ENCODE measurements around the gene COL9A3. TPM values are rescaled to one million over a fixed set of nuclear protein-coding genes. Genes with fewer than 3 reads are reported as not detected.
A peak's percentile ranks its signal among the peaks of the same experiment; 100 is the strongest.

Gene COL9A3
- total RNA-seq, 2 experiments from 2014 or later, result not detected

DNA sequence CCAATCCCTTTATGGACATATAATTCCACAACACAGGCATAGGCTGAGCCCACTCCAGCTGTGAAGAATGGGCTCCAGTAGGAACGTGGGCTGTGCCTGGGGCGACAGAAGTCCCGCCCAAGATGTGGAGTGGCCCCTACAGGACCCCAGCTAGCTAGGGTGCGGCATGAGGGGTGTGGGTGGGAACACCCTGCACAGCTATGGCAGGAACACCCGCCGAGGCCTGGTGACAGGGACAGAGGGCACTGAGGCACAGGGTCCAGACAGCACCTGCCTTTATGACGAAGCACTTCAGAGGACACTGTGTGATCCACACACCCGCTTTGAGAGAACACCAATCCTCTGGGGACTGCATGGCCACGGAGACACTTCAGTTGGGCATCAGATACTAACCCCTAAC, 73.0 kb downstream of the COL9A3 start:
- no peak for DNase-seq
- H3K36me3 ChIP-seq (ENCODE audit: insufficient read depth, low read length), result peaks cover 84% of the 10 kb centered on the region
- ChIA-PET CTCF (no interaction called here), POLR2A (interaction anchor here (1.0 to 2.5 kb wide), 4 partner anchors 9 to 85 kb away, joined by 3 to 16 read pairs (median 11); partner anchors contain the start of gene TCFL5)
- intact Hi-C loops (cut with DNase I, micrococcal nuclease), result no loop called here
- Mint-ChIP-seq H3K27ac (peak overlapping the region; percentile 96), H3K9me3 (no peaks in the 10 kb centered on the region), H3K36me3 (ENCODE audit: low read depth) (peaks cover 84% of the 10 kb centered on the region), H3K27me3 (no peaks in the 10 kb centered on the region), H3K4me1 (ENCODE audit: low read depth) (peaks cover 45% of the 10 kb centered on the region), H3K4me3 (no peak overlapping the region)
- H3K4me1 ChIP-seq (ENCODE audit: insufficient read depth, low read length), result peaks cover 66% of the 10 kb centered on the region
- no peak for TF ChIP-seq CTCF (IDR thresholded peaks at IDR 0.05)
- ATAC-seq (ENCODE audit: poor library complexity), result no peak
- H3K27me3 ChIP-seq (ENCODE audit: control insufficient read depth in 1 of 2, insufficient read depth in 2 of 2, low read length in 2 of 2), result no peaks in the 10 kb centered on the region
- no peak overlapping the region for H3K4me3 ChIP-seq (ENCODE audit: low read length)
- no peak overlapping the region for H3K27ac ChIP-seq (ENCODE audit: low read depth in 1 of 2, low read length in 2 of 2)
- H3K9me3 ChIP-seq (ENCODE audit: control insufficient read depth in 1 of 2, insufficient read depth in 1 of 2, low read length in 2 of 2), result no peaks in the 10 kb centered on the region

DNA sequence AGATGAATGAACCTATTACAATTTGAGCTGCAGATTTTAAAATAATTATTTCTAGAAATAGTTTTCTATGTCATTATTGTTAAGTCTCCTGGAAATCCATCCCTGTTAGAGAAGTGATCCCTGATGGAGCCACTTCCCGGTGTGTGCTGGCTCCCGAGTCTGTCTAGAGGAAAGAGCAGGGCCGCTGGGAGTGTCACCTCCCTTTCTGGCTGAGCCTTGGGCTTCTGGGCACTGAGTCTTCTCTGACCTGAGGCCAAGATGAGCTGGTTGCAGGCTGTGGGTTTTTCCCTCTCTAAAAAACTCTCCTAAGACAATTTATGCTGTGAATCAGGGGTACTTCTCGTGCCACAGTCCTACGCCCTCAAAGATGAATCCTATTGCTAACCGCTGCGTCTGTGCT, 73.6 kb downstream of the COL9A3 start:
- DNase-seq (no peak), ATAC-seq (ENCODE audit: poor library complexity) (no peak)
- no peak overlapping the region for H3K4me3 ChIP-seq (ENCODE audit: low read length)
- H3K4me1 Mint-ChIP-seq (ENCODE audit: low read depth), result peaks cover 45% of the 10 kb centered on the region
- peaks cover 88% of the 10 kb centered on the region for H3K36me3 ChIP-seq (ENCODE audit: insufficient read depth, low read length)
- H3K27me3 ChIP-seq (ENCODE audit: control insufficient read depth in 1 of 2, insufficient read depth in 2 of 2, low read length in 2 of 2), result no peaks in the 10 kb centered on the region
- H3K27ac Mint-ChIP-seq, result peak overlapping the region; percentile 96
- H3K36me3 Mint-ChIP-seq (ENCODE audit: low read depth), result peaks cover 89% of the 10 kb centered on the region
- no peaks in the 10 kb centered on the region for H3K9me3 ChIP-seq (ENCODE audit: control insufficient read depth in 1 of 2, insufficient read depth in 1 of 2, low read length in 2 of 2)
- ChIA-PET CTCF (interaction anchor here (0.7 kb wide), 1 partner anchor 17 kb away, joined by 3 read pairs; no protein-coding TSS in a partner anchor), POLR2A (interaction anchor here (1.0 to 2.5 kb wide), 6 partner anchors 9 to 96 kb away, joined by 3 to 16 read pairs (median 8); partner anchors contain the start of genes MRGBP and TCFL5)
- H3K4me1 ChIP-seq (ENCODE audit: insufficient read depth, low read length), result peaks cover 66% of the 10 kb centered on the region
- no peaks in the 10 kb centered on the region for H3K9me3 Mint-ChIP-seq
- TF ChIP-seq CTCF (IDR thresholded peaks at IDR 0.05), result no peak
- intact Hi-C loops (cut with DNase I, micrococcal nuclease), result no loop called here
- H3K4me3 Mint-ChIP-seq, result peak overlapping the region; percentile 32
- no peaks in the 10 kb centered on the region for H3K27me3 Mint-ChIP-seq
- H3K27ac ChIP-seq (ENCODE audit: low read depth in 1 of 2, low read length in 2 of 2), result peak overlapping the region; percentile 14 to 68

Other genes starting within 250 kb of the COL9A3 start
- gene SLCO4A1, start 174.5 kb upstream of the COL9A3 start, total RNA-seq, result 1 to 10 TPM; 2.3 to 2.5 TPM
- gene NTSR1, start 108.2 kb upstream of the COL9A3 start, total RNA-seq, result under 1 TPM; 0.55 to 0.56 TPM
- 1 to 10 TPM; 7.4 to 7.9 TPM for gene MRGBP, start 20.6 kb upstream of the COL9A3 start, total RNA-seq
- gene OGFR, start 12.2 kb upstream of the COL9A3 start, total RNA-seq, result 10 to 100 TPM; 54.5 to 56.0 TPM
- 1 to 10 TPM; 5.9 to 6.3 TPM for gene TCFL5, start 44.8 kb downstream of the COL9A3 start, total RNA-seq
- 10 to 100 TPM; 51.9 to 54.3 TPM for gene DIDO1, start 109.5 kb downstream of the COL9A3 start, total RNA-seq
- 10 to 100 TPM; 39.6 to 46.1 TPM for gene GID8, start 121.1 kb downstream of the COL9A3 start, total RNA-seq
- 1 to 10 TPM; 3.5 to 5.5 TPM for gene SLC17A9, start 135.7 kb downstream of the COL9A3 start, total RNA-seq
- gene BHLHE23, start 189.9 kb downstream of the COL9A3 start, total RNA-seq, result not detected